Neural cell (in vitro differentiated cells): ENCODE measurements around the gene ZFPM1. TPM values are rescaled to one million over a fixed set of nuclear protein-coding genes. Genes with fewer than 3 reads are reported as not detected.

Source experiments
- H2AFZ ChIP-seq: fragments of 200-600, 300-800 bp; sonication (generic), shearing (Covaris generic); 2 replicates; pipeline ENCODE4 v1.6.0; 2014; ENCODE audit warnings: low read depth, mild to moderate bottlenecking, antibody characterized with exemption, low read length, moderate library complexity
- H3F3A ChIP-seq: fragments of 200-600 bp; shearing (Covaris generic); 2 replicates; pipeline ENCODE4 v1.6.1; 2016; ENCODE audit warnings: mild to moderate bottlenecking, moderate library complexity, mixed read lengths, antibody characterized with exemption, low read length; ENCODE audit not compliant: insufficient read depth, poor library complexity, severe bottlenecking
- H3K27ac ChIP-seq: fragments of 200-600, 300-800 bp; sonication (generic), shearing (Covaris generic); 2 replicates; pipeline ENCODE4 v1.5.1; 2014; ENCODE audit warnings: mild to moderate bottlenecking, low read length, moderate library complexity
- H3K27me3 ChIP-seq: fragments of 300-800, 200-600 bp; sonication (generic), shearing (Covaris generic); 2 replicates; pipeline ENCODE4 v1.6.0; 2014; ENCODE audit warnings: mild to moderate bottlenecking, low read depth, low read length, moderate library complexity; ENCODE audit not compliant: insufficient read depth
- H3K36me3 ChIP-seq: fragments of 300-800, 200-600 bp; sonication (generic), shearing (Covaris generic); 2 replicates; pipeline ENCODE4 v1.5.1; 2014; ENCODE audit warnings: mild to moderate bottlenecking, antibody characterized with exemption, low read length, moderate library complexity; ENCODE audit not compliant: insufficient read depth
- H3K4me2 ChIP-seq: fragments of 300-800, 200-600 bp; sonication (generic), shearing (Covaris generic); 2 replicates; pipeline ENCODE4 v1.6.0; 2014; ENCODE audit warnings: mild to moderate bottlenecking, low read length
- H3K4me3 ChIP-seq: fragments of 300-800, 200-600 bp; sonication (generic), shearing (Covaris generic); 2 replicates; pipeline ENCODE4 v1.5.1; 2014; ENCODE audit warnings: mild to moderate bottlenecking, low read length, moderate library complexity
- H3K79me2 ChIP-seq: fragments of 200-600 bp; shearing (Covaris generic); replicated peaks from 2 replicates; pipeline ENCODE4 v1.6.0; 2014; ENCODE audit warnings: mild to moderate bottlenecking, low read length, moderate library complexity; ENCODE audit not compliant: insufficient read depth
- H3K9ac ChIP-seq: fragments of 300-800, 200-600 bp; sonication (generic), shearing (Covaris generic); 2 replicates; pipeline ENCODE4 v1.6.1; 2016; ENCODE audit warnings: mild to moderate bottlenecking, low read length, mixed read lengths
- H3K9me2 ChIP-seq: fragments of 200-600 bp; shearing (Covaris generic); 2 replicates; pipeline ENCODE4 v1.6.1; 2016; ENCODE audit warnings: mild to moderate bottlenecking, low read length, mixed read lengths; ENCODE audit not compliant: insufficient read depth
- H3K9me3 ChIP-seq: fragments of 200-600, 300-800 bp; sonication (generic), shearing (Covaris generic); 2 replicates; pipeline ENCODE4 v1.6.1; 2016; ENCODE audit warnings: mild to moderate bottlenecking, mixed run types, low read length, moderate library complexity, mixed read lengths
- H4K20me1 ChIP-seq: fragments of 200-600 bp; shearing (Covaris generic); 2 replicates; pipeline ENCODE4 v1.6.1; 2016; ENCODE audit warnings: mild to moderate bottlenecking, mixed run types; ENCODE audit not compliant: insufficient read depth
- EP300 ChIP-seq: fragments of 450-650 bp; conservative IDR thresholded peaks from 2 replicates; pipeline ENCODE4 v1.6.1; 2014; ENCODE audit warnings: antibody characterized with exemption, mild to moderate bottlenecking, moderate library complexity; ENCODE audit not compliant: poor library complexity, severe bottlenecking
- EZH2 ChIP-seq: fragments of 200-600, 300-800 bp; shearing (Covaris generic), sonication (generic); IDR thresholded peaks from 2 replicates; pipeline ENCODE4 v1.6.1; 2014; ENCODE audit warnings: antibody characterized with exemption, low read length, borderline replicate concordance, mild to moderate bottlenecking; ENCODE audit not compliant: insufficient read depth, poor library complexity, severe bottlenecking
- MXI1 ChIP-seq: fragments of 450-650 bp; conservative IDR thresholded peaks from 2 replicates; pipeline ENCODE4 v1.6.1; 2014; ENCODE audit warnings: antibody characterized with exemption, mild to moderate bottlenecking; ENCODE audit not compliant: poor library complexity, severe bottlenecking
- POLR2AphosphoS5 ChIP-seq: IDR thresholded peaks from 2 replicates; pipeline ENCODE4 v1.6.1; 2012
- RAD21 ChIP-seq: fragments of 450-650 bp; conservative IDR thresholded peaks from 2 replicates; pipeline ENCODE4 v1.6.1; 2014; ENCODE audit warnings: antibody characterized with exemption, mild to moderate bottlenecking, moderate library complexity
- SMC3 ChIP-seq: fragments of 450-650 bp; conservative IDR thresholded peaks from 2 replicates; pipeline ENCODE4 v1.6.1; 2014; ENCODE audit warnings: antibody characterized with exemption, mild to moderate bottlenecking, moderate library complexity; ENCODE audit not compliant: poor library complexity
- TAF1 ChIP-seq: IDR thresholded peaks from 2 replicates; pipeline ENCODE4 v1.6.1; 2012; ENCODE audit warnings: low read depth
- polyA plus RNA-seq: library from polyadenylated mRNA; depleted of rRNA; stranded (reverse); fragments of >200 nt; gene quantifications from 2 replicates; pipeline ENCODE4 v1.2.3, GENCODE V29; 2014
- TF ChIP-seq, protein P1 (sequence below): fragments of 450-650 bp; IDR thresholded peaks from 2 replicates; pipeline ENCODE4 v1.5.1; 2014; ENCODE audit warnings: antibody characterized with exemption, mild to moderate bottlenecking, moderate library complexity; ENCODE audit not compliant: poor library complexity, severe bottlenecking
- TF ChIP-seq, protein P2 (sequence below): IDR thresholded peaks from 2 replicates; pipeline ENCODE4 v1.6.1; 2012; ENCODE audit warnings: borderline replicate concordance

Gene ZFPM1
- polyA plus RNA-seq, 1 donor from 2014 or later: 0.41 TPM

- no peaks in the 10 kb centered on the region for H3F3A ChIP-seq
- H3K79me2 ChIP-seq: no peaks in the 10 kb centered on the region
- H3K27me3 ChIP-seq: no peaks in the 10 kb centered on the region
- no peak overlapping the region for H3K4me3 ChIP-seq
- H3K9me2 ChIP-seq: no peaks in the 10 kb centered on the region
- no peaks in the 10 kb centered on the region for H3K9me3 ChIP-seq
- H3K4me2 ChIP-seq: no peak overlapping the region
- no peak overlapping the region for H2AFZ ChIP-seq
- no peak overlapping the region for H3K9ac ChIP-seq
- H3K36me3 ChIP-seq: no peaks in the 10 kb centered on the region
- H4K20me1 ChIP-seq: no peaks in the 10 kb centered on the region
- TF ChIP-seq TAF1: no peak
- TF ChIP-seq, protein P1, sequence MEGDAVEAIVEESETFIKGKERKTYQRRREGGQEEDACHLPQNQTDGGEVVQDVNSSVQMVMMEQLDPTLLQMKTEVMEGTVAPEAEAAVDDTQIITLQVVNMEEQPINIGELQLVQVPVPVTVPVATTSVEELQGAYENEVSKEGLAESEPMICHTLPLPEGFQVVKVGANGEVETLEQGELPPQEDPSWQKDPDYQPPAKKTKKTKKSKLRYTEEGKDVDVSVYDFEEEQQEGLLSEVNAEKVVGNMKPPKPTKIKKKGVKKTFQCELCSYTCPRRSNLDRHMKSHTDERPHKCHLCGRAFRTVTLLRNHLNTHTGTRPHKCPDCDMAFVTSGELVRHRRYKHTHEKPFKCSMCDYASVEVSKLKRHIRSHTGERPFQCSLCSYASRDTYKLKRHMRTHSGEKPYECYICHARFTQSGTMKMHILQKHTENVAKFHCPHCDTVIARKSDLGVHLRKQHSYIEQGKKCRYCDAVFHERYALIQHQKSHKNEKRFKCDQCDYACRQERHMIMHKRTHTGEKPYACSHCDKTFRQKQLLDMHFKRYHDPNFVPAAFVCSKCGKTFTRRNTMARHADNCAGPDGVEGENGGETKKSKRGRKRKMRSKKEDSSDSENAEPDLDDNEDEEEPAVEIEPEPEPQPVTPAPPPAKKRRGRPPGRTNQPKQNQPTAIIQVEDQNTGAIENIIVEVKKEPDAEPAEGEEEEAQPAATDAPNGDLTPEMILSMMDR: no peak
- TF ChIP-seq MXI1: no peak
- TF ChIP-seq POLR2AphosphoS5: no peak
- H3K27ac ChIP-seq: no peak overlapping the region
These were observed 13.2 kb downstream of the ZFPM1 start for GRCh38 chr16:88466175-88466862.

DNA sequence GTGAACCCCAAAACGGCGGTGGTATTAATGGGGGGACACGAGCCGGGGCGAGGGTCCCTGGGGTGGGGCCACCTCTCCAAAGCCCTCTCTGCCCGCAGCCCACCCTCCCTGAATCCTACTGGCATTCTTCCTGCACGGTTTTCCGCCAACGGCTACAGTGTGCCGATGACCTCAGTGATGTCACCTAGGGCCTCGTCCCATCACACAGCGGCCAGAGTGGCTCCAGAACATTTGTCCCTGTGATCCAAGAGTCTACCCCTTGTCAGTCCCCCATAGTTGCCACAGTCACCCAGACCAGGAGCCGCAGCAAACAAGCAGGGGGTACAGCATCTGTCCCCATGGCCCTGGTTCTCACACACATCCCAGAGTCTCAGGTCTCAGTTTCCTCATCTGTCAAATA, 13.9 kb downstream of the ZFPM1 start:
- no peak overlapping the region for H3K27ac ChIP-seq
- H3K36me3 ChIP-seq: no peaks in the 10 kb centered on the region
- H4K20me1 ChIP-seq: no peaks in the 10 kb centered on the region
- no peaks in the 10 kb centered on the region for H3K27me3 ChIP-seq
- H3K4me2 ChIP-seq: no peak overlapping the region
- no peaks in the 10 kb centered on the region for H3K9me2 ChIP-seq
- no peaks in the 10 kb centered on the region for H3K9me3 ChIP-seq
- H3K4me3 ChIP-seq: no peak overlapping the region
- TF ChIP-seq TAF1 (no peak), EP300 (no peak), EZH2 (no peak), POLR2AphosphoS5 (no peak), RAD21 (no peak), SMC3 (no peak), MXI1 (no peak)
- TF ChIP-seq, protein P2, sequence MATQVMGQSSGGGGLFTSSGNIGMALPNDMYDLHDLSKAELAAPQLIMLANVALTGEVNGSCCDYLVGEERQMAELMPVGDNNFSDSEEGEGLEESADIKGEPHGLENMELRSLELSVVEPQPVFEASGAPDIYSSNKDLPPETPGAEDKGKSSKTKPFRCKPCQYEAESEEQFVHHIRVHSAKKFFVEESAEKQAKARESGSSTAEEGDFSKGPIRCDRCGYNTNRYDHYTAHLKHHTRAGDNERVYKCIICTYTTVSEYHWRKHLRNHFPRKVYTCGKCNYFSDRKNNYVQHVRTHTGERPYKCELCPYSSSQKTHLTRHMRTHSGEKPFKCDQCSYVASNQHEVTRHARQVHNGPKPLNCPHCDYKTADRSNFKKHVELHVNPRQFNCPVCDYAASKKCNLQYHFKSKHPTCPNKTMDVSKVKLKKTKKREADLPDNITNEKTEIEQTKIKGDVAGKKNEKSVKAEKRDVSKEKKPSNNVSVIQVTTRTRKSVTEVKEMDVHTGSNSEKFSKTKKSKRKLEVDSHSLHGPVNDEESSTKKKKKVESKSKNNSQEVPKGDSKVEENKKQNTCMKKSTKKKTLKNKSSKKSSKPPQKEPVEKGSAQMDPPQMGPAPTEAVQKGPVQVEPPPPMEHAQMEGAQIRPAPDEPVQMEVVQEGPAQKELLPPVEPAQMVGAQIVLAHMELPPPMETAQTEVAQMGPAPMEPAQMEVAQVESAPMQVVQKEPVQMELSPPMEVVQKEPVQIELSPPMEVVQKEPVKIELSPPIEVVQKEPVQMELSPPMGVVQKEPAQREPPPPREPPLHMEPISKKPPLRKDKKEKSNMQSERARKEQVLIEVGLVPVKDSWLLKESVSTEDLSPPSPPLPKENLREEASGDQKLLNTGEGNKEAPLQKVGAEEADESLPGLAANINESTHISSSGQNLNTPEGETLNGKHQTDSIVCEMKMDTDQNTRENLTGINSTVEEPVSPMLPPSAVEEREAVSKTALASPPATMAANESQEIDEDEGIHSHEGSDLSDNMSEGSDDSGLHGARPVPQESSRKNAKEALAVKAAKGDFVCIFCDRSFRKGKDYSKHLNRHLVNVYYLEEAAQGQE: no peak
- TF ChIP-seq, protein P1: no peak
- no peak overlapping the region for H3K9ac ChIP-seq
- no peak overlapping the region for H2AFZ ChIP-seq
- H3K79me2 ChIP-seq: no peaks in the 10 kb centered on the region
- H3F3A ChIP-seq: no peaks in the 10 kb centered on the region
